ENCODE results near the gene SEBOX.

The SEBOX gene

DNA sequence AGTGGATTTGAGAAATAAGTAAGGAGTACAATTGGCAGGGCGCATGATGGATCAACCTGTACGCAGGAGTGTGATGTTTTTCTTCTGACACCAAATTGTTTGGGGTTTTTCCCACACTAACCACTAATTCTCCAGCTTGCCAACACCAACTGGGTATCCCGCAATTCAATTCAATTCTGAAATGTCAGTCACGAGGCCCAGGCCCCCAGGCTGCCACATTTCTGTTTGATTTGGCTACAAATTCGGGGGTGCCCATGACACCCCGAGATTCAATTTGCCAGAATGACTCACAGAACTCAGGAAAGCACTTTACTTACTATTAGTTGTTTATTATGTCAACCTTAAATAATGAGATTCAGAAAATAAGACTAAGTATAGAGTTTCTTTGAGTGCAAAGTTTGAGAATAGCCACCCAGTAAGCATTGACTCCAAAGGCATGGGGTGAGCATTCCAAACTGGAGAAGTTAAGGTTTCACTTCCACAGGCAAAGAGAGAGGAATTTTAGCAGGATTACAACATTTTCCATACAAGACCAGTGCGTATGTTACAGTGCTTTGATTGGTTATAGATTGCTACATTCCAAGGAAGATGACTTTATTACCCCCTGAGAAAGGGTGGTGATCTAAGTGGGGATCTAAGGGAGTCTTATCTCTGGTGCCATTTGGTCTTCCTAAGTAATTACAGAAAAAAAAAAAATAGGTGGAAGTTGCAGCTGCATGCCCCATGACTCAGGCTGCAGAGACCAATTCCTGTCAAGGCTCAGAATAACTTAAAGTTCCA lies 29.5 kb upstream of the SEBOX start:
- peak; percentile 29 for DNase-seq (ENCODE audit: low spot score)

DNA sequence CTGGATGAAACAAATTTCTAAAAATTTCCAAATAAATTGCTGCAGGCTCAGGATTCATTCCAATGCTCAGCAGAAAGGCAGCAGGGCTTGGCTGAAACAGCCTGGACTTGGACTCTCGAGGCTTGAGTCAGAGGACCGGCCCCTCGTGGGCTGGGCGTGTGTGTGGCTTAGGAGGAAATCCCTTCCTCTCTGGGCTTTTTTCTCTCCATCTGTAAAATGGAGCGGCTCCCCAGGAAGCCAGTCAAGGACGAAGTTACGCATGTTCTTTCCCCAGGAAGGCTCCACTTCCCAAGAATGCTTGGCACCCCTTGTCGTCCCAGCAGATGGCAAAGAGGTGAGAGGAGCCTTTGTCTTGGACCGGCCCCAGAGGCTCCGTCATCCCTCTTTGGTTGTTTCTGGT lies 27.5 kb upstream of the SEBOX start:
- no peak for DNase-seq (ENCODE audit: low spot score)

DNA sequence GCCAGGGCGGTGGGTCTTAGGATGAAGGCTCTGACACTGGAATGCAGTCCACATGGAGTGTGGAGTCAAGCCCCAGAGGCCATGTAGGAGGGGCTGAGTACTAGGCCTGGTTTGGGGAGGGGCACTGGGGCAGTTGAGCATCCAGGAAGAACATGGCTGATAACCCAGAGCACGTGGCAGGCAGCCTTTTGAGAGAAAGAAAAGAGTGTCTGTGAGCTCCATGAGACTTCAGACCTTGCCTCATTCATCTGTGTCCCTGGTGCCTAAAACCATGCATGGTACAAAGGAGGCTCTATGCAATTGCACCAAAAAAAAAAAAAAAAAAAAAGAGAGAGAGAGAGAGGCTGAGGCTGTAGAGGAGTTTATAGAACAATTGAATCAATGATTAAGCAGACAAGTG lies 26.4 kb upstream of the SEBOX start:
- DNase-seq (ENCODE audit: low spot score), result no peak

DNA sequence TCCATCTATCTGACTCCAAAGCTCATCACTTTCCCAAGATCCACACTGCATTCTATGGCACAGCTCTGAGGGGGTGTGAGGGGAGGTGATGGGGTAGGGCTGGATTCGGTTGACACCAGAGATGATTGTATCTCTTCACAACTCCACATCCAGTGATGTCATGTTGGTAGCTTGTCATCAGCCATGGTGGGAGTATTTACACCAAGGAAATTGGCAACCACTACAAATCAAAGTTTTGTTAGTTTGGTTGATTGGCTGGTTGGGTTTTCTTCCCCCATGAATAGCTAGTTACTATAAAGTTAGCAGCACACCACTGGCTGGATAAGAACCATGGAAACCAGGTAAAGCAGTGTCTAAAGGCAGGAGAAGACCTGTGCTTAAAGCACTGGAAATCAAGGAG lies 26.0 kb upstream of the SEBOX start:
- no peak for DNase-seq (ENCODE audit: low spot score)

DNA sequence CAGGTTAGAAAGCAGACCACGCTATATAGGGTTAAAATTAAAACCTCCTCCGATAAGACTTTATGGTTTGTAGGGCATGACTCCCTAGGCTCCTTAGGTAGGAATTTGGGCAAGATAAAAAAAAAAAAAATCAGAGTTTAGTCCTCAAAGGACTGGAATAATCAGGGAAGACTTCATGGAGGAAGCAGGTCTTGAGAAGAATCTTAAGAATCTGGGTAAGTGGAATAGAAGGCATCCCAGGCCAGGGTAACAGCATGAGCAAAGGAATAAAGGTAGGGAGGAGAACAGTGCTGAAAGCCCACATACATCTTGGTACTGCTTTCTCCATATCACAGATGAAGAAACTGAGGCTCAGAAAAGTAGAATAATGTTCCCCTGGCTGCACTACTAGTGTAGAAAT lies 25.6 kb upstream of the SEBOX start:
- DNase-seq (ENCODE audit: low spot score), result no peak

DNA sequence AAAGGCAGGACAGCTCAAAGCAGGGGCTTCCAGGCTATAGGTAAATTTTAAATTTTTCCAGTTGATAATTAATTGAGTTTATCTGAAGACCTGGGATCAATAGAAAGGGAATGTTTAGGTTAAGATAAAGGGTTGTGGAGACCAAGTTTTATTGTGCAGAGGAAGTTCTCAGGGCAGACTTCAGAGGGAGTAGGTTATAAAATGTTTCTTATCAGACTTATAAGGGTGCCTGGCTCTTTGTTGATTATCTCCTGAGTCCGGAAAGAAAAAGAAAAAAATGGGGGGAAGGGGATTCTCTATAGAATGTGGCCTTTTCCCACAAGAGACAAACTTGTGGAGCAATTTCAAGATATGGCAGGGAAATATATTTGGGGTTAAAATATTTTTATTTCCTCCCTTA lies 25.1 kb upstream of the SEBOX start:
- DNase-seq (ENCODE audit: low spot score), result no peak

DNA sequence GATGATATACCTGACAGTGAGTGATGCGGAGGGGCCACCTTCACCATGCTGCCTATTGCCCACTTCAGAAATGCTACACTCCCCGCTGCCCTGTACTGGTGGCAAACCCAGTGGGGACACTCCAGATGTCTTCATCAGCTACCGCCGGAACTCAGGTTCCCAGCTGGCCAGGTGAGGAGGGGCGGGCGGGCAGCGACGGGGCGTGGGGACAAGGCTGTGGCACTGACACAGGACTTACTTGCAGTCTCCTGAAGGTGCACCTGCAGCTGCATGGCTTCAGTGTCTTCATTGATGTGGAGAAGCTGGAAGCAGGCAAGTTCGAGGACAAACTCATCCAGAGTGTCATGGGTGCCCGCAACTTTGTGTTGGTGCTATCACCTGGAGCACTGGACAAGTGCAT lies 23.1 kb upstream of the SEBOX start:
- no peak for DNase-seq (ENCODE audit: low spot score)

DNA sequence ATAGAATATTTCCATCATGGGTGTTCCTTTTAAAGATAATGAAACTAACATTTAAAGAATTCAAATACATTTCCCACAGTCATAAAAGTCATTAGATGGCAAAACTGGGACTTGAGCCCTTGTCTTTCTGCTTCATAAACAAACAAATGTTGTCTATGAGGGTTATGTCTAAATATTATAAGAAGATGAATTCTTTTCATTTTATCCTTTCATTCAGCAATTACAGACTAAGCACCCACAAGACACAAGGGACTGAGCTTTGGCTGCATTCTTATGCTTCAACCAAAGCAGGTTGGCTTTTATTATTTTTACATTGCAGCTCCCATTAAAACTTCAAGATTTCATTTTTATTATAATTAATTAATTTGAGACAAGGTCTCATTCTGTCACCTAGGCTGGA lies 21.4 kb upstream of the SEBOX start:
- no peak for DNase-seq (ENCODE audit: low spot score)

DNA sequence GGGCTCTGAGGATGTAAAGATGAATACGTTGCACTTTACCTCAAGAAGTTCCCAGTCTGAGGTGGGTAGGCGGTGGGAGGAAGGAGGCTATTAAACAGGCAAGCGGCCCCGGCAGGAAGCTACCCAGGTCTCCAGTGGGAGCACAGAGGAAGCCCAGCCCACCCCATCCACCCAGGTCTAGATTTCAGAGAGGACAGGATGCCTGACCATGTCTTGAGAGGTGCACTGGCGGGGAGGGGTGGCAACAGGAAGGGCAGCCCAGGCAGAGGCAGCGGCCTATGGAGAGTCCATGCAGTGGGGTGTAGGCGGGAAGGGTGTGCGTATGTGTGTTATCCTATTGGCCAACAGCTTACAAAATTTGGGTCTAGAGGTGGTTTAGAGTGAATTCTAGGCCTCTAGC lies 20.4 kb upstream of the SEBOX start:
- no peak for DNase-seq (ENCODE audit: low spot score)

DNA sequence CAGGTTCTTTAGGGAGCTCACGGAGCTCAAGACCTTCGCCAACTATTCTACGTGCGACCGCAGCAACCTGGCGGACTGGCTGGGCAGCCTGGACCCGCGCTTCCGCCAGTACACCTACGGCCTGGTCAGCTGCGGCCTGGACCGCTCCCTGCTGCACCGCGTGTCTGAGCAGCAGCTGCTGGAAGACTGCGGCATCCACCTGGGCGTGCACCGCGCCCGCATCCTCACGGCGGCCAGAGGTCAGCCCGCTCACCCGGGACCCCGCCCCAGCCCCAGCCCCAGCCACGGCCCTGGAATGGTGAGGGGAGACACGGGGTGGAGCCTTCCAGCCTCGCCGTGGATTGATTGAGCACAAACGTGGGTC lies 20.0 kb upstream of the SEBOX start:
- peak; percentile 30 for DNase-seq (ENCODE audit: low spot score)

DNA sequence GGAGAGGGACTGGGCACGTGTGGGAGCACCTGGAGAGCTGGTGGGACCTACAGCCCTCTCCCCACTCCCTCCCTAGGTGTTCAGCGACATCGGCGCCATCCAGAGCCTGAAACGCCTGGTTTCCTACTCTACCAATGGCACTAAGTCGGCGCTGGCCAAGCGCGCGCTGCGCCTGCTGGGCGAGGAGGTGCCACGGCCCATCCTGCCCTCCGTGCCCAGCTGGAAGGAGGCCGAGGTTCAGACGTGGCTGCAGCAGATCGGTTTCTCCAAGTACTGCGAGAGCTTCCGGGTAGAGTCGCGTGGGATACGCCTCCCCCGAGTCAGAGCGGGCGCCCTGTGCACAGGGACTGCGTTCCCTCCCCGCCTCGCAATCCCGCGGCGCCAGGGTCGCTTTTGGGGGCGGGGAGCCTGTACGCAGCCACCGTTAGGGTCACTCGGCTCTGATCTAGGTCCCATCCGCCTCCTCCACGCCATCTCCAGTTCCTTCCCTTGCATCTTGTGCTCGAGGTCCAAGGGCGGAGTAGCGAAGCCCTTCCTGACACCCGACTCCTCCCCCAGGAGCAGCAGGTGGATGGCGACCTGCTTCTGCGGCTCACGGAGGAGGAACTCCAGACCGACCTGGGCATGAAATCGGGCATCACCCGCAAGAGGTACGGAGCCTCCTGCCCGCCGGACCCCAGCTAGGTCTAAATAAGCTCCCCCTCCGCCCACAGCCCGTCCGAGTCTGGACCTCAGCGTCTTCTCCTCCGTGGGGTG lies 19.5 kb upstream of the SEBOX start:
- peak; percentile 77 for DNase-seq (ENCODE audit: low spot score)

DNA sequence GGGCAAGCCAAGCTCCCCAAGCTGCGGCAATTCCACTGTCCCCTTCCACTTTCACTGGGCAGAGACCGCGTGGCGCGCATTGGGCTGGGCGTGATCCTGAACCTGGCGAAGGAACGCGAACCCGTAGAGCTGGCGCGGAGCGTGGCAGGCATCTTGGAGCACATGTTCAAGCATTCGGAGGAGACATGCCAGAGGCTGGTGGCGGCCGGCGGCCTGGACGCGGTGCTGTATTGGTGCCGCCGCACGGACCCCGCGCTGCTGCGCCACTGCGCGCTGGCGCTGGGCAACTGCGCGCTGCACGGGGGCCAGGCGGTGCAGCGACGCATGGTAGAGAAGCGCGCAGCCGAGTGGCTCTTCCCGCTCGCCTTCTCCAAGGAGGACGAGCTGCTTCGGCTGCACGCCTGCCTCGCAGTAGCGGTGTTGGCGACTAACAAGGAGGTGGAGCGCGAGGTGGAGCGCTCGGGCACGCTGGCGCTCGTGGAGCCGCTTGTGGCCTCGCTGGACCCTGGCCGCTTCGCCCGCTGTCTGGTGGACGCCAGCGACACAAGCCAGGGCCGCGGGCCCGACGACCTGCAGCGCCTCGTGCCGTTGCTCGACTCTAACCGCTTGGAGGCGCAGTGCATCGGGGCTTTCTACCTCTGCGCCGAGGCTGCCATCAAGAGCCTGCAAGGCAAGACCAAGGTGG lies 16.3 kb upstream of the SEBOX start:
- DNase-seq (ENCODE audit: low spot score), result peak; percentile 47

DNA sequence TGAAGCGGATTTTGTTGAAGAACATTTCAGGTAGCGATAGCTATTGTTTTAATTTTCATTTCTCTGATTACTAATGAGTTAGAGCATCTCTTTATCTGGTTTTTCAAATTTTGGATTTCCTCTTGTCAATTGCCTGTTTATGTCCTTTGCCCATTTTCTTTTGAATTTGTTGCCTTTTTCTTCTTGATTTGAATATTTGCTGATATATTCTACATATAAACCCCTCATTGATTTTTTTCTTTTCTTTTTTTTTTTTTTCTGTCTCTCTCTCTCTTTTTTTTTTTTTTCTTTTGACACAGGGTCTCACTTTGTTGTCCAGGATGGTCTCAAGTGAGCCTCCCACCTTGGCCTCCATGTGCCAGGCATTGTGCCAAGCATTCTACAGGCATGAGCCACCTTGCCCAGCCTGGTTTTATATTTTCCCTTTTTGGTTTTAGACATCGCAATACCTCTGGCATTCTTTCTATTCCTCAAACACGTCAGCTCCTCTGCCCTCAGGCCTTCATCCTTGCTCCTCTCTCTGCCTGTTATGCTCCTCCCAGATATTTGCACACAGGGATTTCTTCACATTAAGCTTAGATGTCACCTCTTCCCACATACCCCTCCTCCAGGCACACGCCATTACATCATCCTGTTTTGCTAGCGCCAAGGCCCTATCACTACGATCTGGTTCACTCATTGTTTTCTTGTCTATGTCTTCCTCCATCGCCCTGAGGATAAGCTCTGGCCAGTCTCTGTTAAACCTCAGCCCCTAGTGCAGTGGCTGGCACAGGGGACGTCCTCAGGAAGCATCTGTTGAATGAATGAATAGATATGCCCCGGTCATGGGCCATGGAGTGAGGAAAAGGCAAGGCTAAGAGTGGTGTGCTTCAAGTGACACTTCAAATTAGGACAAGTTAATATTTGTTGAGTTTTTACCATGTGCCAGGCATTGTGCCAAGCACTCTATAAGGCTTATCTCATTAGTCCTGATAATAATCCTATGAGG lies 15.1 kb upstream of the SEBOX start:
- DNase-seq (ENCODE audit: low spot score), result no peak

DNA sequence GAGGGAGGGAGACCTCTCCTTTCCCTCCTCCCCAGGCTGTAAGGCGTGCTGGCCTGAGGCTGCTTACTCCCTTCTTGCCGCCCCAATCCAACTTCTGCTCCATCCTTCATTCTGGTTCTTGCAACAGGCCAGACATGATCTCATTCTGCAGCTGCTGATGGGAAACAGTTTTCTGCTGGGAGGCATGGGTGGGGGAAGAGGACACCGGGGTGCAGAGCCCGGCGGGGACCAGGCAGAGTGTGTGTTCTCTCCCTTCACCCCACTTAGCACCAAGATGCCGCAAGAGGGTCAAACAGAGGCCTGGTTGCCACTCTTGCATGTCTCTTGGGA lies 7.9 kb upstream of the SEBOX start:
- no peak for DNase-seq (ENCODE audit: low spot score)

DNA sequence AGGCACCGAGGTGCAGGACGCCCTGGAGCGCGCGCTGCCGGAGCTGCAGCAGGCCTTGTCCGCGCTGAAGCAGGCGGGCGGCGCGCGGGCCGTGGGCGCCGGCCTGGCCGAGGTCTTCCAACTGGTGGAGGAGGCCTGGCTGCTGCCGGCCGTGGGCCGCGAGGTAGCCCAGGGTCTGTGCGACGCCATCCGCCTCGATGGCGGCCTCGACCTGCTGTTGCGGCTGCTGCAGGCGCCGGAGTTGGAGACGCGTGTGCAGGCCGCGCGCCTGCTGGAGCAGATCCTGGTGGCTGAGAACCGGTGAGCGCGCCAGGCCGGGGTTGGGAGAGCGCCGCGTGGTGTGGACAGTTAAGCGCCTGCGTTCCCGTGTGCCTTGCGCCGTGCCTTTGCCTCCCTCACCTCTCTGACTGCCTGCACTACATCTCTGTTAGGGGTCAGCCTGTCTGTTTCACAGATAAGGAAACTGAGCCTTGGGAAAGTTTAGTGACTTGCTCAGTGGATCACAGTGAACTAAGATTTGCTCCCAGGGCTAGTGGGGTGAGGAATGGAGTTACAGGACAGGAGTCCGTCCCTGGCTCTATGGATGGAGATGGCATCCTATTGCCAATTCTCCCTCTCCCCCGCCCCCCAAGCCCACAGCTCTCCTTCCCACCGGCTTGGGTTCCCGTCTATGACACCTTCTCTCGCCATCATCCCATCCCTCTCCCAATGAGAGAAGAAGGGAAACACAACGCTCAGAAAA lies 7.4 kb upstream of the SEBOX start:
- DNase-seq (ENCODE audit: low spot score), result no peak

DNA sequence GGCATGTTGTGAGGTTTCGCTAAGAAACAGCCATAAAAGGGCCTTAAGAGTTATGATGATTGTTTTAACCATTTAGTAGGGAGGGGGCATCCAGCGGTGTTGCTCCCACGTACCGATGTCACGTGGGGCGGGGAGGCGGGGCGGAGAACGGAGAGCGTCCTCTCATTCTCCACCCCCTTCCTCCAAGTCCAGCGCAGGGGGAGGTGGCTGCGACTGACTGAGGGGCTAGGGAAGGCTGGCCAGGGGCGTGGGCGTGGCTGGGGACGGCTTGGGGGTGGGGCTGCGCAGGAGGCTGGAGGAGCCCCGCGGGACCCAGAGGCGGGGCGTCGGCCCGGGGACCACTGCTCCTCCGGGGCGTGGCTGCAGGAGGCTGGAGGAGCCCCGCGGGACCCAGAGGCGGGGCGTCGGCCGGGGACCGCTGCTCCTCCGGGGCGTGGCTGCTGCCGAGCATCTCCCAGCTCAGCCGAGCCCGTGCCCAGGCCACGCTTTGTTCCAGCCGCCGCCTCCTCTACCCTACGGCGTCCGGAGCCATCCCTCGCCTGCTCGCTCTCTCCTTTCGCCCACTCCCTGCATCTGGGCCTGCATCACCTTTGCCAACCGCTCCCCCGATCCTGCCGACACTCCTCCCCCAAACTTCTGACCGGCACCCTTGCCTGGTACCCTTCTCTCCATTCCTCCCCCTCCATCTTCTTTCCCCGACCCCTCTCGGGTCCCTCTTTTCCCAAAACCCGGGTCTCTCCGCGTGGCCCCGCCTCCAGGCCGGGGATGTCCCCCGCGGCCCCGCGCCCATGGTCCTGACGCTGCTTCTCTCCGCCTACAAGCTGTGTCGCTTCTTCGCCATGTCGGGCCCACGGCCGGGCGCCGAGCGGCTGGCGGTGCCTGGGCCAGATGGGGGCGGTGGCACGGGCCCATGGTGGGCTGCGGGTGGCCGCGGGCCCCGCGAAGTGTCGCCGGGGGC lies 6.5 kb upstream of the SEBOX start, which contains the start of gene SARM1:
TSS of gene SARM1 (plus strand) at position 450 of the 958 bp plus-strand sequence. CDS start at position 789, 339 bp downstream.
- DNase-seq (ENCODE audit: low spot score), result peak; percentile 32

DNA sequence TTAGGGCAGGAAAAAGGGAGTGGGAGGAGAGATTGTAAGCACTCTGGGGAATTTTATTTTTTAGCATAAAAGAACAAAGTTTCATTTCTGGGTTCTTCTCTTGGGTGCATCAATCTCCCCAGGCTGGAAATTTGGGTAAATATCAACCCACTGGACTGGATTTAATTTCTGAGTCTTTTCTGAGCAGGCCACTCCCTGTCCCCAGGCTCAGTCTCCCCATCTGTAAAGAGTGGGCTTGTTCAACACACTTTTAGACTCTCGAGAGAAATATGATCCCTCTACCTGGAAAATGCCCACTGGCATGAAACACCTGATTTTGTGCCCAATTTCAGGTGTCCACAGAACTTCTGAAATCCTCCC lies 5.7 kb upstream of the SEBOX start:
- DNase-seq (ENCODE audit: low spot score), result no peak

DNA sequence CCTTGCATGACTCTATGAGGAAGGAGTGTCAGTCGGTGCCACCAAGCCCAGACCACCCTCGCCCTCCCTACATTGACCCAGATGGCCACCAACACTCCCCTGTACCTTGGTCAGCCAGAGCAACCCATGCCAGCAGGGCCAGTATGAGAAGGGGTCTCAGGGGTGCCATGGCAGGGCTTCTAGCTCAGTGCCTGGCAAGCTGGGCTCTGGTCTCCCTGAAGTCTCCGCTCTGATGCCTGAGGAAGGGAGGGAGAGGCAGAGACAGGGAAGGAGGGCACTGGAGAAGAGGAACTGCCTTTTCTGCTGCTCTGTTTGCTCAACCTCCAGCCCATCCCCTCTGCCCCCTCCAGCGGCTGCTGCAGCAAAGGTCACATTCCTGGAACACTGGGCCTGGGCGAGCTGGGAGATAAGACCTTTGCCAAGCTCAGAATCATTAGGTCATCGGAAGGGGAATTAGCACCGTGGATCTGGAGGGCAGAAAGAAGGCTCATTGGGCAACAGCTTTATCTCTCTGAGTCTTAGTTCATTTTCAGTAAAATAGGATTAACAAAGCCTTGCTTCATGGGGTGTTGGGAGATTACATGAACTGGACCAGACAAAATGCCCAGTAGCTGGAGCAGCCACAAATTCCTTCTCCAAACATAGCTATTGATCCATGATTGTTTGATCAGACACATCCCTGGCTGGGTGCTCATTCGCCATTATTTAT lies 5.2 kb upstream of the SEBOX start, which contains the start of gene VTN:
TSS of gene VTN (minus strand) at position 273 of the 709 bp plus-strand sequence. CDS start at position 169, 104 bp downstream.
- DNase-seq (ENCODE audit: low spot score), result peak; percentile 26

DNA sequence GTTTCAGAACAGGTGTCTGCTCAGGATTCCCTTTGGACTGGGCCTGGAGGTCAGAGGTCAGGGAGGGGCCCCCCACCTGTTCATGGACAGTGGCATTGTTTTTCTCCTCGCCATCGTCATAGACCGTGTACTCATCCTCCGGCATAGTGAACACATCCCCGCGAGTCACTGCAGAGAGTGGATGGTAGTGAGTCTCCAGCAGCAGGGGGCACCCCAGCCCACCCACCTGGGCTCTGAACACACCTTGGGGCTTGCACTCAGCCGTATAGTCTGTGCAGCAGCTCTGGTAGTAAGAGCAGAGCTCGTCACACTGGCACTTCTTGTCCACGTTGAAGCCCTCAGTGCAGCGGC lies 4.7 kb upstream of the SEBOX start:
- no peak for DNase-seq (ENCODE audit: low spot score)
